ENCODE measurements around the gene TGFBI.

The TGFBI gene

DNA sequence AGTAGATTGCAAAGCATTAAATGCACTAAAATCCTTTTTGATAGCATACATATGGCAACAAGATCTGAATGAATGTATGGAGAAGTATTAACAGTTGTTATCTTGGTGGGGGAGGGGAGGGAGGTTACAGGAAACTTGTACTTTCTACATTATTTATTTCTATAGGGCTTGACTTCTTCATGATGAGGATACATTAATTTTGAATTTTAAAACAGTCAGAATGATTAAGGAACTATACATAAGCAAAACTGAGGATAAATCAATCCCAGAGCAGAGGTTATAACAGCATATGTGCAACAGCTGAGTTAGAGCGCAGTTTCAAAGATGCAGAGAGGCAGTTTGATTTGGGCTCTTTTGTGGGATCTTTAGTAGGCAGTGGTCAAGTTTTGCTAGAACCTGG, 80.0 kb downstream of the TGFBI start:
- DNase-seq (ENCODE audit: low read depth in 1 of 2, low spot score in 1 of 2), result no peak
- TF ChIP-seq JUND (IDR thresholded peaks at IDR 0.05; ENCODE audit: low read depth), result no peak
- in situ Hi-C loops (cut with HindIII; ENCODE audit: low pct_unique_long_range_greater_than_20kb, low sequenced_read_pairs), result no loop called here

DNA sequence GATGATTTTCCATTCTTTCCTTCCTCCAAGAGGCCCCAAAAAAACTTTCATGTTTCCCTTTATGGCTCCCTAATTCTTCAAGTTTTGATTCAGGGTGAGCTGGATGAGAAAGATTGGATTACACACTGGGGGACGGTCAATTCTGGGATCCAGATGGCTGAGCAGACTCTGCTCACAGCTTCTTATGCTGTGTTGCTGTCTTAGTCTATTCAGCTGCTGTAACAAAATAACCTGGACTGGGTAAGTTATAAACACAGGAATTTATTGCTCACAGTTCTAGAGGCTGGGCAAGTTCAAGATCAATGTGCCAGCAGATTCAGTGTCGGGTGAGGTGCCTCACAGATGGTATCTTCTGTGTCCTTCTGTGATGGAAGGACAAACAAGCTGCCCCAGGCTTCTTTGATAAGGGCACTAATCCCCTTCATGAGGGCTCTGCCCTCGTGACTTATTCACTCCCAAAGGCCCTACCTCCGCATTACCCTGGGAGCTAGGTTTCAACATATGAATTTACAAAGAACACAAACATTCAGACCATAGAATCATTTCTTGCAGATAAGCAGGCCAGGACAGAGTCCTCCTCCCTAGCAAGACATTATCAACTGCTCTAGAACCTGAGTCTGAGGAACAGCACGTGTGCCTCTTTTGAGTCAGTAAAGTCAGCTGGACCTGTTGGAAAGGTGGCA, 80.8 kb downstream of the TGFBI start:
- no peak for TF ChIP-seq JUND (IDR thresholded peaks at IDR 0.05; ENCODE audit: low read depth)
- DNase-seq (ENCODE audit: low read depth in 1 of 2, low spot score in 1 of 2), result no peak
- in situ Hi-C loops (cut with HindIII; ENCODE audit: low pct_unique_long_range_greater_than_20kb, low sequenced_read_pairs), result no loop called here
